ENCODE measurements around the gene ENOSF1. TPM values are rescaled to one million over a fixed set of nuclear protein-coding genes. Genes with fewer than 3 reads are reported as not detected.

ENOSF1 gene
- total RNA-seq, 4 donors from 2014 or later, result 44.5 to 97.3 (median 74.2) TPM

- 84 to 94% methylated on average over 3 to 4 of the region's 4 CpGs for WGBS, 2 donors (ENCODE audit: low coverage in 1 of 2)
- no peaks in the 10 kb centered on the region for H3K27me3 ChIP-seq
Observed at GRCh38 chr18:717003-717402, 4.6 kb upstream of the ENOSF1 start.

DNA sequence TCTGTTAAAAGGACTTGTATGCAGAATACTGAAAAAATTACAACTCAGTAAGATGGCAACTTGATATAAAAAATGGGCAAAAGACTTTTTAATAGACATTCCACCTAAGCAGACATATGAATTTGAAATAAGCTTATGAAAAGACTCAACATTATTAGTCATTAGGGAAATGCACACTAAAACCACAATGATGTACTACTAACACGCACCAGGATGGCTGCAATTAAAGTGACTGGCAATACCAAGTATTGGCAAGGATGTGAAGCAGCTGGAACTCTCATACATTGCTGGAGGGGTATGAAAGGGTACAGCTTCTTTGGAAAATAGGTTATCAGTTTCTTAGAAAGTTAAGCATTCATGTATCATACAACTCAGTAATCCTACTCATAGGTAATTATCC, 3.2 kb upstream of the ENOSF1 start:
- no peaks in the 10 kb centered on the region for H3K27me3 ChIP-seq
- H3K27ac ChIP-seq, result no peak overlapping the region
- no peaks in the 10 kb centered on the region for H3K9me3 ChIP-seq
- in situ Hi-C loops (cut with MboI; ENCODE audit: low pct_ligation_motif_present in 1 of 4, low pct_unique_long_range_greater_than_20kb in 1 of 4, low sequenced_read_pairs in 3 of 4), result no loop called here
- no peak for DNase-seq
- no peak overlapping the region for H3K4me3 ChIP-seq
- H3K36me3 ChIP-seq, result no peaks in the 10 kb centered on the region
- peaks cover 0 to 8% (median 6%) of the 10 kb centered on the region in 4 donors for H3K4me1 ChIP-seq
- TF ChIP-seq POLR2AphosphoS5 (IDR thresholded peaks at IDR 0.05) (no peak), EP300 (IDR thresholded peaks at IDR 0.05; ENCODE audit: low read depth) (no peak), POLR2A (IDR thresholded peaks at IDR 0.05) (no peak)
- TF ChIP-seq, protein P1, sequence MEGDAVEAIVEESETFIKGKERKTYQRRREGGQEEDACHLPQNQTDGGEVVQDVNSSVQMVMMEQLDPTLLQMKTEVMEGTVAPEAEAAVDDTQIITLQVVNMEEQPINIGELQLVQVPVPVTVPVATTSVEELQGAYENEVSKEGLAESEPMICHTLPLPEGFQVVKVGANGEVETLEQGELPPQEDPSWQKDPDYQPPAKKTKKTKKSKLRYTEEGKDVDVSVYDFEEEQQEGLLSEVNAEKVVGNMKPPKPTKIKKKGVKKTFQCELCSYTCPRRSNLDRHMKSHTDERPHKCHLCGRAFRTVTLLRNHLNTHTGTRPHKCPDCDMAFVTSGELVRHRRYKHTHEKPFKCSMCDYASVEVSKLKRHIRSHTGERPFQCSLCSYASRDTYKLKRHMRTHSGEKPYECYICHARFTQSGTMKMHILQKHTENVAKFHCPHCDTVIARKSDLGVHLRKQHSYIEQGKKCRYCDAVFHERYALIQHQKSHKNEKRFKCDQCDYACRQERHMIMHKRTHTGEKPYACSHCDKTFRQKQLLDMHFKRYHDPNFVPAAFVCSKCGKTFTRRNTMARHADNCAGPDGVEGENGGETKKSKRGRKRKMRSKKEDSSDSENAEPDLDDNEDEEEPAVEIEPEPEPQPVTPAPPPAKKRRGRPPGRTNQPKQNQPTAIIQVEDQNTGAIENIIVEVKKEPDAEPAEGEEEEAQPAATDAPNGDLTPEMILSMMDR (IDR thresholded peaks at IDR 0.05), result no peak
- WGBS, 2 donors (ENCODE audit: low coverage in 1 of 2), result 69 to 80% methylated on average over 1 of the region's 1 CpG
- intact Hi-C loops (cut with DNase I; ENCODE audit: low total_unique reads), result loop anchor here (1.0 kb wide), 1 partner anchor 37 kb away; no protein-coding TSS in a partner anchor

More at GRCh38 chr18:717003-717402, 4.6 kb upstream of the ENOSF1 start:
- H3K27ac ChIP-seq, result no peak overlapping the region
- no peaks in the 10 kb centered on the region for H3K4me1 ChIP-seq
- in situ Hi-C loops (cut with MboI; ENCODE audit: low pct_ligation_motif_present in 1 of 4, low pct_unique_long_range_greater_than_20kb in 1 of 4, low sequenced_read_pairs in 3 of 4) (no loop called here), intact Hi-C loops (cut with DNase I; ENCODE audit: low total_unique reads) (no loop called here)
- TF ChIP-seq POLR2A (IDR thresholded peaks at IDR 0.05) (no peak), POLR2AphosphoS5 (IDR thresholded peaks at IDR 0.05) (no peak), EP300 (IDR thresholded peaks at IDR 0.05; ENCODE audit: low read depth) (no peak)
- TF ChIP-seq, protein P1 (IDR thresholded peaks at IDR 0.05), result no peak
- H3K4me3 ChIP-seq, result no peak overlapping the region
- no peaks in the 10 kb centered on the region for H3K36me3 ChIP-seq
- DNase-seq, result no peak
- H3K9me3 ChIP-seq, result no peaks in the 10 kb centered on the region

- no peaks in the 10 kb centered on the region for H3K9me3 ChIP-seq
- H3K4me1 ChIP-seq, result peaks cover 0 to 19% (median 6%) of the 10 kb centered on the region in 4 donors
- intact Hi-C loops (cut with DNase I; ENCODE audit: low total_unique reads) (no loop called here), in situ Hi-C loops (cut with MboI; ENCODE audit: low pct_ligation_motif_present in 1 of 4, low pct_unique_long_range_greater_than_20kb in 1 of 4, low sequenced_read_pairs in 3 of 4) (no loop called here)
- no peaks in the 10 kb centered on the region for H3K27me3 ChIP-seq
- no peaks in the 10 kb centered on the region for H3K36me3 ChIP-seq
- peak overlapping the region; percentile 49 to 73 (median 60) for H3K4me3 ChIP-seq
- 72% methylated on average over 19 of the region's 23 CpGs; no CpG with 5 or more reads in 1 of the 2 donors for WGBS, 2 donors (ENCODE audit: low coverage in 1 of 2)
- H3K27ac ChIP-seq, result peak overlapping the region; percentile 80 to 91 (median 90)
- TF ChIP-seq, protein P1 (IDR thresholded peaks at IDR 0.05), result no peak
- TF ChIP-seq POLR2A (IDR thresholded peaks at IDR 0.05), result no peak
- TF ChIP-seq POLR2AphosphoS5 (IDR thresholded peaks at IDR 0.05), result no peak
- TF ChIP-seq EP300 (IDR thresholded peaks at IDR 0.05; ENCODE audit: low read depth), result no peak
- peak; percentile 12 for DNase-seq
Observed at GRCh38 chr18:713135-713490, 683 bp upstream of the ENOSF1 start.

- TF ChIP-seq EP300 (IDR thresholded peaks at IDR 0.05; ENCODE audit: low read depth) (no peak), POLR2AphosphoS5 (IDR thresholded peaks at IDR 0.05) (peak; percentile 36 to 49 (median 48))
- peaks cover 0 to 19% (median 6%) of the 10 kb centered on the region in 4 donors for H3K4me1 ChIP-seq
- WGBS, 2 donors (ENCODE audit: low coverage in 1 of 2), result 0% methylated on average over 6 to 39 of the region's 42 CpGs
- no peaks in the 10 kb centered on the region for H3K9me3 ChIP-seq
- peak overlapping the region; percentile 49 to 73 (median 60) for H3K4me3 ChIP-seq
- in situ Hi-C loops (cut with MboI; ENCODE audit: low pct_ligation_motif_present in 1 of 4, low pct_unique_long_range_greater_than_20kb in 1 of 4, low sequenced_read_pairs in 3 of 4) (no loop called here), intact Hi-C loops (cut with DNase I; ENCODE audit: low total_unique reads) (no loop called here)
- H3K27ac ChIP-seq, result peak overlapping the region; percentile 80 to 91 (median 90)
- DNase-seq, result peak; percentile 82
- H3K27me3 ChIP-seq, result no peaks in the 10 kb centered on the region
- no peaks in the 10 kb centered on the region for H3K36me3 ChIP-seq
Observed at GRCh38 chr18:711657-712400, 601 bp downstream of the ENOSF1 start.

Measured in transverse colon (tissue), 4 donors.